Measurements from ENCODE around the gene JAKMIP2.

The JAKMIP2 gene

DNA sequence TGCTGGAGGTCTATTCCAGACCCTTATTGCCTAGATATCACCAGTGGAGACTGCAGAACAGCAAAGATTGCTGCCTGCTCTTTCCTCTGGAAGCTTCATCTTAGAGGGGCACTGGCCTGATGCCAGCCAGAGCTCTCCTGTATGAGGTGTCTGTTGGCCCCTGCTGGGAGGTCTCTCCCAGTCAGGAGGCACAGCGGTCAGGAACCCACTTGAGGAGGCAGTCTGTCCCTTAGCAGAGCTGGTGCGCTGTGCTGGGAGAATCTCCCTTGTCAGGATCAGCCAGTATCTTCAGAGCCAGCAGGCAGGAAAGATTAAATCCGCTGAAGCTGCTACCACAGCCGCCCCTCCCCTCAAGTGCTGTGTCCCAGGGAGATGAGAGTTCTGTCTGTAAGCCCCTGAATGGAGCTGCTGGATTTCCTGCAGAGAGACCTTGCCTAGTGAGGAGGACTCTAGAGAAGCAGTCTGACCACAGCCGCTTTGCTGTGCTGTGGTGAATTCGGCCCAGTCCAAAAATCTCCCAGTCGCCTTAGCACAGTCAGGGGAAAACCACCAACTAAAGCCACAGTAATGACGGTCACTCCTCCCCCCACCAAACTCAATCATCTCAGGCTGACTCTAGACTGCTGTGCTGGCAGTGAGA is 124.1 kb downstream of the JAKMIP2 start:
- DNase-seq (ENCODE audit: low read depth in 1 of 2, low spot score in 1 of 2), result no peak
- peaks cover 2% of the 10 kb centered on the region for H3K27me3 ChIP-seq (ENCODE audit: insufficient read depth, poor library complexity, severe bottlenecking)
- no peak overlapping the region for H3K4me3 ChIP-seq (replicated peaks; ENCODE audit: insufficient read depth, low read length)
- TF ChIP-seq, protein P1, sequence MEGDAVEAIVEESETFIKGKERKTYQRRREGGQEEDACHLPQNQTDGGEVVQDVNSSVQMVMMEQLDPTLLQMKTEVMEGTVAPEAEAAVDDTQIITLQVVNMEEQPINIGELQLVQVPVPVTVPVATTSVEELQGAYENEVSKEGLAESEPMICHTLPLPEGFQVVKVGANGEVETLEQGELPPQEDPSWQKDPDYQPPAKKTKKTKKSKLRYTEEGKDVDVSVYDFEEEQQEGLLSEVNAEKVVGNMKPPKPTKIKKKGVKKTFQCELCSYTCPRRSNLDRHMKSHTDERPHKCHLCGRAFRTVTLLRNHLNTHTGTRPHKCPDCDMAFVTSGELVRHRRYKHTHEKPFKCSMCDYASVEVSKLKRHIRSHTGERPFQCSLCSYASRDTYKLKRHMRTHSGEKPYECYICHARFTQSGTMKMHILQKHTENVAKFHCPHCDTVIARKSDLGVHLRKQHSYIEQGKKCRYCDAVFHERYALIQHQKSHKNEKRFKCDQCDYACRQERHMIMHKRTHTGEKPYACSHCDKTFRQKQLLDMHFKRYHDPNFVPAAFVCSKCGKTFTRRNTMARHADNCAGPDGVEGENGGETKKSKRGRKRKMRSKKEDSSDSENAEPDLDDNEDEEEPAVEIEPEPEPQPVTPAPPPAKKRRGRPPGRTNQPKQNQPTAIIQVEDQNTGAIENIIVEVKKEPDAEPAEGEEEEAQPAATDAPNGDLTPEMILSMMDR (IDR thresholded peaks at IDR 0.05; ENCODE audit: insufficient read depth, low read length), result no peak
- TF ChIP-seq SPI1 (IDR thresholded peaks at IDR 0.05; ENCODE audit: borderline replicate concordance, low read depth), result no peak
- H3K27ac ChIP-seq (replicated peaks), result no peak overlapping the region

DNA sequence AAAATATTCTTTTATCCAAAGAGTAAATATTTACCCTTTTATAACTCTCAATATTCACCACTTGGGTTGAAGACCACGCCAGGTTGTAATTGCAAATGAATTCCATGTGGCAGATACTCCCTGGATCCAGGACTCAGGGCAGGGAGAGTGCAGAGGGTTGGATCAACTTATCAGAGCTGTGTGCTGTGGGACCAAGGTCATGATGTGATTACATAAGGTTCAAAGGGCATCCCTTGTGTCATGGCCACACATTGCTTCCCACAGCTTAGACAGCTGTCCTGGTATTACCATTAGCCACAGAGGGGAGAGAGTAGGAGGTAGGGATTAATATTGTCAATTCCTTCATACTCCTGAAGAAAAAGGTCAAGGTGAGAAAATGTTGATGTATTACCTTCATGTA is 133.9 kb downstream of the JAKMIP2 start:
- Histone ChIP-seq H3K27ac (replicated peaks) (no peak overlapping the region), H3K4me3 (replicated peaks; ENCODE audit: insufficient read depth, low read length) (no peak overlapping the region), H3K27me3 (ENCODE audit: insufficient read depth, poor library complexity, severe bottlenecking) (peaks cover 4% of the 10 kb centered on the region)
- TF ChIP-seq POLR2AphosphoS5 (IDR thresholded peaks at IDR 0.05; ENCODE audit: low read depth) (no peak), GABPA (IDR thresholded peaks at IDR 0.05; ENCODE audit: low read depth) (no peak)
- TF ChIP-seq, protein P2, sequence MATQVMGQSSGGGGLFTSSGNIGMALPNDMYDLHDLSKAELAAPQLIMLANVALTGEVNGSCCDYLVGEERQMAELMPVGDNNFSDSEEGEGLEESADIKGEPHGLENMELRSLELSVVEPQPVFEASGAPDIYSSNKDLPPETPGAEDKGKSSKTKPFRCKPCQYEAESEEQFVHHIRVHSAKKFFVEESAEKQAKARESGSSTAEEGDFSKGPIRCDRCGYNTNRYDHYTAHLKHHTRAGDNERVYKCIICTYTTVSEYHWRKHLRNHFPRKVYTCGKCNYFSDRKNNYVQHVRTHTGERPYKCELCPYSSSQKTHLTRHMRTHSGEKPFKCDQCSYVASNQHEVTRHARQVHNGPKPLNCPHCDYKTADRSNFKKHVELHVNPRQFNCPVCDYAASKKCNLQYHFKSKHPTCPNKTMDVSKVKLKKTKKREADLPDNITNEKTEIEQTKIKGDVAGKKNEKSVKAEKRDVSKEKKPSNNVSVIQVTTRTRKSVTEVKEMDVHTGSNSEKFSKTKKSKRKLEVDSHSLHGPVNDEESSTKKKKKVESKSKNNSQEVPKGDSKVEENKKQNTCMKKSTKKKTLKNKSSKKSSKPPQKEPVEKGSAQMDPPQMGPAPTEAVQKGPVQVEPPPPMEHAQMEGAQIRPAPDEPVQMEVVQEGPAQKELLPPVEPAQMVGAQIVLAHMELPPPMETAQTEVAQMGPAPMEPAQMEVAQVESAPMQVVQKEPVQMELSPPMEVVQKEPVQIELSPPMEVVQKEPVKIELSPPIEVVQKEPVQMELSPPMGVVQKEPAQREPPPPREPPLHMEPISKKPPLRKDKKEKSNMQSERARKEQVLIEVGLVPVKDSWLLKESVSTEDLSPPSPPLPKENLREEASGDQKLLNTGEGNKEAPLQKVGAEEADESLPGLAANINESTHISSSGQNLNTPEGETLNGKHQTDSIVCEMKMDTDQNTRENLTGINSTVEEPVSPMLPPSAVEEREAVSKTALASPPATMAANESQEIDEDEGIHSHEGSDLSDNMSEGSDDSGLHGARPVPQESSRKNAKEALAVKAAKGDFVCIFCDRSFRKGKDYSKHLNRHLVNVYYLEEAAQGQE (IDR thresholded peaks at IDR 0.05; ENCODE audit: insufficient replicate concordance, low read depth), result no peak
- TF ChIP-seq, protein P1 (IDR thresholded peaks at IDR 0.05; ENCODE audit: insufficient read depth, low read length), result no peak
- no peak for DNase-seq (ENCODE audit: low read depth in 1 of 2, low spot score in 1 of 2)

DNA sequence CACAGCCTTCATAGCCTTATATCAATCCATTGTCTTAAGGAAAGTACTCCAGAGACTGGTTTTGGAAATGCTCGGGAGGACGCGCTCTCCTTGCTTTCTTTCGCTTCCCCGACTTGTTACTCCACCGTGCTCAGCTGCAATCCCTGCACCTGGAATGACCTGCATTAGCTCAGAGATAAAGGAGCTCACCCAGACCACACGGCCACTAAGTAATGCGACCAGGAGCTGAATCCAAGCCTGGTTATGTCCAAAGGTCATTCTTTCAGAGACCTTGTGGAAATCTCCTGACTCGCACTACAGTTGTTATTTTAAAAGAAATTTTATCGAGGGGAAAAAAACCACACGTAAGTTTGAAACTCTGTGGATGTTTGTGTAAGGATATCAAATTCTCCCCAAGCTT is 137.3 kb downstream of the JAKMIP2 start:
- H3K27me3 ChIP-seq (ENCODE audit: insufficient read depth, poor library complexity, severe bottlenecking), result peaks cover 4% of the 10 kb centered on the region
- H3K27ac ChIP-seq (replicated peaks), result no peak overlapping the region
- H3K4me3 ChIP-seq (replicated peaks; ENCODE audit: insufficient read depth, low read length), result no peak overlapping the region
- no peak for DNase-seq (ENCODE audit: low read depth in 1 of 2, low spot score in 1 of 2)
- TF ChIP-seq SPI1 (IDR thresholded peaks at IDR 0.05; ENCODE audit: borderline replicate concordance, low read depth) (no peak), GABPA (IDR thresholded peaks at IDR 0.05; ENCODE audit: low read depth) (no peak), POLR2AphosphoS5 (IDR thresholded peaks at IDR 0.05; ENCODE audit: low read depth) (no peak)
- TF ChIP-seq, protein P2 (IDR thresholded peaks at IDR 0.05; ENCODE audit: insufficient replicate concordance, low read depth), result no peak
- TF ChIP-seq, protein P1 (IDR thresholded peaks at IDR 0.05; ENCODE audit: insufficient read depth, low read length), result no peak

DNA sequence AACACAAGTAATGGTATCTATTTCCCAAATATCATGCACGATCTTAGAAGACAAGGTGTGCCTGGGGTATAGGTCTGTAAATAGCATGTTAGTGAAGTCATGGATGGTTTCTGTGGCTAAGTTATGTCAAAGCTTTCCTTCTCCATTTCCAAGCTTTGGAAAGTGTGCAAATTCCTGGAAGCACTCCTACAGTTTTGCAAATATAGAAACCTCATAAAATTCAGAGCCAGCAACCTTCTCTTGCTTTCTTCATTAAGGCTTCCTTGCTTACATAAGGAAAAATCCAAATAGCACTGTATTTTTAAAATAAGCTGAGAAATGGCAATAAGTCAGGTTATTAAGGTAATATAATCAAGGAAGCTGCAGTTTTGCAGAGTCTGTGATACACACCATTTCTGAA is 138.1 kb downstream of the JAKMIP2 start:
- TF ChIP-seq, protein P2 (IDR thresholded peaks at IDR 0.05; ENCODE audit: insufficient replicate concordance, low read depth), result no peak
- no peak for TF ChIP-seq POLR2AphosphoS5 (IDR thresholded peaks at IDR 0.05; ENCODE audit: low read depth)
- no peak for TF ChIP-seq GABPA (IDR thresholded peaks at IDR 0.05; ENCODE audit: low read depth)
- TF ChIP-seq, protein P1 (IDR thresholded peaks at IDR 0.05; ENCODE audit: insufficient read depth, low read length), result no peak
- TF ChIP-seq SPI1 (IDR thresholded peaks at IDR 0.05; ENCODE audit: borderline replicate concordance, low read depth), result no peak
- no peak overlapping the region for H3K4me3 ChIP-seq (replicated peaks; ENCODE audit: insufficient read depth, low read length)
- no peak for DNase-seq (ENCODE audit: low read depth in 1 of 2, low spot score in 1 of 2)
- no peak overlapping the region for H3K27ac ChIP-seq (replicated peaks)
- peaks cover 10% of the 10 kb centered on the region for H3K27me3 ChIP-seq (ENCODE audit: insufficient read depth, poor library complexity, severe bottlenecking)

Measured in HL-60 (cell line).